Germinal center (tissue), 1 donor: ENCODE data around the gene RHBDL1.
"Not testable (repeated sequence)": the region's sequence is repeated elsewhere in the genome, so short reads cannot be mapped to it uniquely, and the experiment has no call there.

Experiments used
- DNase-seq: peaks from one replicate; pipeline ENCODE4 v3.0.0; 2012; ENCODE audit warnings: mixed read lengths, low spot score

The RHBDL1 gene

DNA sequence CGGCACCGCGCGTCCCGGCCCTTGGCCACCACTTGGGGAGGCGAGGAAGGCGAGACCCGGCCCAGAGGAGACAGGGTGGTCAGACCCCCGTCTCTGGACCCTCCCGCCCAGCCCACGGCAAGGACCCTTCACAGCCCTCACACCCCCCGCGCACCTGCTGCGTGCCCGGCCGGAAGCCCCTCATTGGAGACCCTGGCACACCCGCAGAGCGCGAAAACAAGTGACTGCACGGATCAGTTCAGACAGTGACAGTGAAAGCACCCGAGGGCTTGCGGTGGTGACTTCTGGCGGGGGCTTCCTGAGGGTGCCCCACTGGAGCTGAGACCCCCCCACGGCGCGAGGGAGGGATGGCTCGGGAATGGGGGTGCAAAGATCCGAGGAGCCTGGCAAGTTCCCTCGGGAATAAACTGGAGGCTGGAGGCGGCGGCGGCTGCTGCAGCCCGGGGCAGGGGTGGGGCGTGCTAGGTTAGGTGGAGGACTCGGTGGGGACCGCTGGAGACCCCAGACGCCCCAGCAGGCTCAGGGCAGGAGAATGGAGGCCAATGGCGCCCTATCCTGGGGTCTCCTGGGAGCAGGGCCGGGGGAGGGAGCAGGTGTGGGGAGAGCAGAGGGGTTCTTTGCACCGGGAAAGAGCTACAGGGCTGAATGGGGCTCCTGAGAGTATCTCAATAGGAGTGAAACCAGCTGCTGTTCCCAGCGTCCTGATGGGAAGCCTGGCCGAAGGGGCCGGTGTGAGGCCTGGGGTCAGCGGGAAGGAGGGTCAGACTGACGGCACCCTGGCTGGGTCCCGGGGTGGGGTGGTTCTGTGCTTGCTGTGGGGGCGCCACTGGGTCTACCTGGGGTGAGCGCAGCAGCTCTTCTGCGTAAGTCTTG, 31.0 kb downstream of the RHBDL1 start:
- no peak for DNase-seq

DNA sequence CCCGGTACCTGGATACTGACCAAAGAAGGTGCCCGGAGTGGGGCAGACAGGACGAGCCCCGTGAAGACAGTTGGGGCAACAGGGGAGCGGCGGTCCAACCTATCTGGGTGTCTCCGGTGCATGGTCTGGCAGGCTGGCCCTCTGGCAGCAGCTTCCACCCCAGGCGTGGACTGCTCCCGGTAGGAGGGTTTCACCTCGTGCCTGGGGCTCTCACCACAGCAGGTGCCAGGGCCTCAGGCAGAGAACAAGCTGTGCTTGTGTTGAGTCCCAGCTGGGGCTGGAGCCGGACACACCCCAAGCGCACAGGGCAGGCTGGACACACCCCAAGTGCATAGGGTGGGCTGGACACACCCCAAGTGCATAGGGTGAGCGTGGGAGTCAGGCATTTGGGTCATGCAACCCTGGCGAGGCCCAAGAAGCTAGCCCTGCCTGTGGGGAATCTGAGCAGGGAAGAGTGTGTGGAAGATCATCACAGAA, 31.6 kb downstream of the RHBDL1 start:
- no peak for DNase-seq

DNA sequence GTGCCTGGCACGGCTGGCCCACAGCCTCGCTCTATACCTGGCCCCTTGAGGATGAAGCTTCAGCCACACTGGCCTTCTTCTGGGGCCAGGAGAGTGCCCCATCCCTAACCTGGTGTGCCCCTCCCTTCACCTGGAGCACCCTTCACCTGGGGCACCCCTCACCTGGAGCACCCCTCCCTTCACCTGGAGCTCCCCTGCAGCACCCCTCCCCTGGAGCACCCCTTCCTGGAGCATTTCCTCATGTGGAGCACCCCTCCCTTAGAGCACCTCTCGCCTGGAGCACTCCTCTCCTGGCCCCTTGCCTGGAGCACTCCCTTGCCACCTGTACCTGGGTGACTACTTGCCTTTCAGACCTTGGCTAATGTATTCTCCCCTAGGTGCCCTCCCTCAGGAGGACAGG, 32.5 kb downstream of the RHBDL1 start:
- no peak for DNase-seq

DNA sequence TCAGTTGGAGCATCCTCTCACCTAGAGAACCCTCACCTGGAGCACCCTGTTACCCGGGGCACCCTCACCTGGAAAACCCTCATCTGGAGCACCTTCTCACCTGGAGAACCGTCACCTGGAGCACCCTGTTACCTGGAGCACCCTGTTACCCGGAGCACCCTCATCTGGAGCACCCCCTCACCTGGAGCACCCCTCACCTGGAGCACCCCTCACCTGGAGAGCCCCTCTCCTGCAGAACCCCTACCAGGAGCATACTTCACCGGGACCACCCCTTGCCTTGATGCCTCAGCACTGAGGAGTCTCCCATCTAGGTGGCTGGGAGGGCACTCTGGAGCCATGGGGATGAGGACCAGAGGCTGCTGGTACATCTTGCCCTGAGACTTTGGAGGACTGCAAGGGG, 33.5 kb downstream of the RHBDL1 start:
- no peak for DNase-seq

DNA sequence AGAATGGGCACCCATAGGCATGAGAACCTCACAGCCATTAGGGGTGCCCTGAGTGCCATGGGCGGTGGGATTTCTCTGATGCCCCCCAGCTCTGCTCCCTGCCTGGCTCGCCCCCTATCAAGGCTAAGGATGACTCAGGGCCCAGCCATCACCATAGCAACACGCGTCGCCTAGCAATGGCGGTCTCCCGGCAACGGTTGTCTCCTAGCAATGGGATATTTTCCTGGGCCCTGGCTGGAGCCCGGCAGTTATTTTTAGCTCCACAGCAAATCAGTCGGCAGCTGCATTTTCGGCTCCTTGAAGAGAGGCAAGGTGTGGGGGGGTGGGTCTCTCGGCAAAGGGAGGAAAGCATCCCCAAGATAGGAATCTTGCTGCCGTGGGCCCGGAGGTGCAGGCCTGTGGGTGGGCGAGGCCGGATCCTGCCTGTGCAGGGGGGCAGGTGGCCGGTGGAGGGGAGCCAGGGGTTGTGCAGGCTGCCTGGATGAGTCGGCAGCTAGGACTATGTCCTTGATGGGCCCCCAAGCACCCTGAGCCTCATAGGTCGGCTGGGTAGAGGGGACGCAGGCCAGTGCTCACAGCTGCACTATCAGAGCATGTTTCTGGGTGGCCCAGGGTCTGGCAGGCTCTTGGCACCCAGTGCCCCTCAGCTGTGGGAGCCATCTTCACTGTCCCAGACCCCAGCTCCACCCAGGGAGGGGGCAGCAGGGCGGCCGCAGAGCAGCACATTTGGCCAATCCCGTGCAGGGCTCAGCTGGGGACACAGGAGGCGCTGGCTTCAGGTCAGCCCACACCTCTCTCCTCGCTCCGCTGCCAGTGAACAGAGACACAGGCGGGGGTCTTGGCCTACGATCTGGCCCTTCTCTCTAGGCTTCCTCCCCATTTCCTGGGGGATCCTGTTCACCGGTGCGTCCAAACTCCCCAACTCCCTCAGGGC, 34.4 kb downstream of the RHBDL1 start:
- DNase-seq = no peak

DNA sequence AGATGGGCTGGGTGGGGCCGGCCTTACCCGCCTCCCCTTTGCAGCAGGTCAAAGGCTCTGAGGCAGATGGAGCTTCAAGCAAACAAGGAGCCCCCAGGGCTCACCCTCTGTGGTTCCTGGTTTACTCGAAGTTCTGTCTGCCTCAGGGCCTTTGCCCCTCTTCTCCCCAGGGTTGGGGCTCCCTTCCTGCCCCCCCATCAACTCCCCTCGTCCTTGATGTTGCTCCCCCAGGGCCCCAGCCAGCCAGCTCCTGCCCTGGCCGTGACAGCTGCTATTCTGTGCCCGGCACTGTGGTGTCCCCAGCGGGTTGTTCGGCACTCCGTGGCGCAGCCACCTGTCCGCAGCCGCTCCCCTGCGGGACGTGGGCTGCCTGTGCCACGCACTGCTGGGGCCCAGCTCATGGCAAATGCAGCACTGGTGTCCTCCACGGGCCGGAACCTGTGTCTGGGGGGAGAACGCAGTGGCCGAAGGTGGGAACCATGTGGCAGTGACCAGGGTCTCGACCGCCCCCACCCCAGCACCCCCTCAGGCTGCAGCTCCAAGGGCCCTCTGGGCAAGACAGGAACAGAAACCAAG, 35.1 kb downstream of the RHBDL1 start:
- DNase-seq = no peak

DNA sequence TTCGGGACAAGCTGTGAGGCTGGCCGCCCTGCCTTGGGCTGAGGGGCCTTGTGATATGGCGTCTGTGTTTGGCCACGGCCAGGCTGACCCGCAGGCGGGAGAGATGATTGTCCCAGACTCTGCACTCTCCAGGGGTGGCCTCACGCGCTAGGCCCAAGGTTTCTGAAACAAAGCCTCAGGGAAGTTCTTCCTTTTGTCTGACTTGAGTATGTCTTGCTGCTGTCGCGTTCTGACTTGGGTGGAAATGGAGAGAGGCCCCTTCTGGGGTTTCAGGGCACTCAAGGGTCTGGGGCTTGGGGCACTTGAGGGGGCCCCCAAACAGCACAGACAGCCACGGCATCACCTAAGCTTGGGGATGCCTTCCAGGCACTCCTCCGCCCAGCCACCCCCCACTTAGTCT, 35.6 kb downstream of the RHBDL1 start:
- DNase-seq = no peak

DNA sequence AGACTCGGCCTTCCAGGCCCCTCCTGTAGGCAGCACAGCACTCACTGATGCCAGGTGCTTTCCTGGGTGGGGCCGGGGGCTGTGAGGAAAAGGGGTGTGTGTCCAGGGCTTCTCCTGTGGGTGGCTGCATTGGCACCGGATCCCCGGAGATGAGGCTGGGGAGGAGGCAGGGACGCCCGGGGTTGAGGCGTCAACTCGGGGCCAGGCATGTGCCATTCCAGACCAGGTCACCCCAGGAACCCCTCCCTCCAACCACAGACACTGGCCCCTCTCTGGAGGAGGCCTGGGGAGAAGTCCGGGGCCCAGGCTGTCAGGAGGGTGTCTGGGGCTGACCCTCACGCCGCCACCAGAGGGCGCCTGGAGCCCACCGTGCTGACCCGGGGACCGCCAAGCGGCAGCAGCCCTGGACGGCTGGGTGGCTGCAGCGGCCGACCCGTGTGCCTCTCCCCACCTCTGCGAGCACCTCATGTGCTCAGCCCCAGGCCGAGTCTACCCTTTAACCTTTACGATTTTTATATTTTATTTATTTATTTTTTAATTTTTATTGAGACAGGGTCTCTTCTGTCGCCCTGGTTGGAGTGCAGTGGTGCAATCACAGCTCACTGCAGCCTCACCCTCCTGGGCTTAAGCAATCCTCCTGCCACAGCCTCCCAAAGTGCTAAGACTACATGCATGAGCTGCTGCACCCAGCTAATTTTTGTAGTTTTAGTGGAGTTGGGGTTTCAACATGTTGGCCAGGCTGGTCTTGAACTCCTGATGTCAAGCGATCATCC, 36.3 kb downstream of the RHBDL1 start:
- peak; percentile 87 for DNase-seq

DNA sequence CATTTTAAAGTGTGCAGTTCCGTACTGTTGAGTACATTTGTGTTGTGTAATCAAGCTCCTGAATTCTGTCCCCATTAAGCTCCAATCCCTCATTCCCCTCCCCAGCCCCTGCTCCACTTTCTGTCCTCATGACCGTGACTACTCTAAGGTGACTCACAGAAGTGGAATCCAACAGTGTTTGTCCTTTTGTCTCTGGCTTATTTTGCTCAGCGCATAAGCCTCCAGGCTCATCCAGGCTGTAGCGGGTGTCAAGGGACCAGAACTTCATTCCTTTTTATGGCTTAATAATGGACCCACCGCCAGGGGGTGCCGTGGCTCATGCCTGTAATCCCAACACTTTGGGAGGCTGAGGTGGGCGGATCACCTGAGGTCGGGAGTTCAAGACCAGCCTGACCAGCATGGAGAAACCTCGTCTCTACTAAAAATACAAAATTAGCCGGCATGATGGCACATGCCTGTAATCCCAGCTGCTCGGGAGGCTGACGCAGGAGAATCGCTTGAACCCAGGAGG, 37.3 kb downstream of the RHBDL1 start:
- not testable (repeated sequence) for DNase-seq

DNA sequence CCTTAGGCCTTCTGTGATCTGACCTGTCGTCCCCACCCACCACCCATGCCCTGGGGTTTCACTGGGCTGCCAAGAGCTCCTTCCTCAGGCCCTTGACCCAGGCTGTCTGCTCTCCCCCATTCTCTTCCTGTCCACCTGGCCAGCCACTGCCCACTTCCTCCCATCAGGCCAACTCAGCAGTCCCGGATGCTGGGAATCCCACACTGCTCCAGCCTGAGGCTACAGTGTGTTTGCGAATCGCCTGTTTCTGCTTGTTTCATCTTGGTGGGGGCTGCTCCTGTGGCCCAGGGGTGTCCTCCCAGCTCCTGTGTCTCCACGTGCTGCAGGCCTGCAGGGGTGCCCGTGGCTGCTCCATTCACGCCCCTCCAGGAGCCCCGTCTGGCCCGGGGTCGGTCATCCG, 38.6 kb downstream of the RHBDL1 start:
- DNase-seq = no peak

DNA sequence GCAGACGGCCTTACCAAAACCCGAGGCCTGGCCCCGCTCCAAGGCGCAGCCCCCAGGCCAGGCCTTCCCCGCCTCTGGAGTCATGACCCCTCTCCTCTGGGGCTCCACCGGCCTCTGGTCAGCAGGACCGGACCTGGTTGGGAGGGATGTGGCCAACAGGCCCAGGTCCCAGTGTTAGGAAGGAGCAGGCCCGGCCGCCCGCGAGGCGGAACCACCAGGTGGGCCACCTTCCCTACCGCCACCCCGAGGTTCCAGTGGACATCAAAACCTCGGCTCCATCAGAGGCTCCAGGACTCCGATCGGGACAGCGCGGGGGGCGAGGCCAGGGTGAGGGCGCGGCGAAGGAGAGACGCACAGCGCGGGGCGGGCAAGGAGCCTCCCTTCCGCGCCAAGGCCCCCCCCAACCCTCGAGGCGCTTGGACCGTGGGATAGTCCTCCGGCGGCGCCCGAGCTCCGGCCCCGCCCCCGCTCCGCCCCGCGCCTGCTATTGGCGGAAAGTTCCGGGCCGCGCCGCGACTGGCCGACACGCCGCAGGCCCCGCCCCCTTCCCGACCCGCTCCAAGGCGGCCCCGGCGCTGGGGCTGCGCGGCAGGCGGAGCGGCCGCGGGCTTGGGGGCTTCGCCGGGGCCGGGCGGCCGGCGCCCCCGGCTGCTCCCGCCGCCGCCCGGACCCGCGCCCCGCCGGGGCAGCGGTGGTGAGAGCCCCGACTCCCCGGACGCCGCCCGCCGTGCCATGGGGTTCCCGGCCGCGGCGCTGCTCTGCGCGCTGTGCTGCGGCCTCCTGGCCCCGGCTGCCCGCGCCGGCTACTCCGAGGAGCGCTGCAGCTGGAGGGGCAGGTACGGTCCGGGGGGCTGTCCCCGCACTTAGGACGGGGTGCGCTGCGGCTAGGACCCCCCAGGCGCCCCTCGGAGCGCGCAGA, 39.3 kb downstream of the RHBDL1 start, which contains the start of gene METRN:
Gene METRN (plus strand): TSS at position 561 of the 919 bp plus-strand sequence. CDS start 172 bp downstream, at position 733.
- peak; percentile 94 for DNase-seq

DNA sequence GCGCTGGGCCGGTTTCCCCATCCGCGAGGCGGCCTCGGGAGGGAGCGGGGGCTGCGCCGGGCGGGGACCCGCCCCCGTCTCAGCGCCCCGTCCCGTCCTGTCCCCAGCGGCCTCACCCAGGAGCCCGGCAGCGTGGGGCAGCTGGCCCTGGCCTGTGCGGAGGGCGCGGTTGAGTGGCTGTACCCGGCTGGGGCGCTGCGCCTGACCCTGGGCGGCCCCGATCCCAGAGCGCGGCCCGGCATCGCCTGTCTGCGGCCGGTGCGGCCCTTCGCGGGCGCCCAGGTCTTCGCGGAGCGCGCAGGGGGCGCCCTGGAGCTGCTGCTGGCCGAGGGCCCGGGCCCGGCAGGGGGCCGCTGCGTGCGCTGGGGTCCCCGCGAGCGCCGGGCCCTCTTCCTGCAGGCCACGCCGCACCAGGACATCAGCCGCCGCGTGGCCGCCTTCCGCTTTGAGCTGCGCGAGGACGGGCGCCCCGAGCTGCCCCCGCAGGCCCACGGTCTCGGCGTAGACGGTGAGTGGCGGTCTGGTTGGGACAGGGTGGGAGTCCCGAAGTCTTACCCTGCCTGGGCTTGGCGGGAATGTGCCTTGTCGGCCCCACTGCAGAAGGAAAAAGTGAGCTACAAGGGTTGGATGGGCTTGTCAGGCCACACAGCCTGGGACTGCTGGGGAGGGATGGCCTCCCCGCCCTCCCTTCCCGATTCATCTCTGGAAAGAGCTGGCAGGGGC, 40.2 kb downstream of the RHBDL1 start:
- DNase-seq = no peak

DNA sequence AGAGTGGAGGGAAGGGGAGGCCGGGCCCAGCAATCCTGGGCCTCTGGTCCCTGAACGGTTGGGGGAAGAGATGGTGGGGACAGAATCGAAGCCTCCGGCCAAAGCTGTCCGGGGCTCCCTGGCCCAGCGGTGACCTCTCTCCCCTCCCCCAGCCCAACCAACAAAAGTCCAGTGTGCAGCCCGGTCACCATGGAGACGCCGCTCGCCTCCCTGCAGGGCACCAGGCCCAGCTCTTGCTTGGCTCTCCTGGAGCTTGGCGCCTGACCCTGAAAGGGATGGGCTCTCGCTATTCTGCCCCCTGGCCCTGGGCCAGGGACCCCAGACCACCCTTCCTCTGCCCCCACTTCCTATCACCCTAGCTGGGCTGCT, 40.7 kb downstream of the RHBDL1 start:
- no peak for DNase-seq

DNA sequence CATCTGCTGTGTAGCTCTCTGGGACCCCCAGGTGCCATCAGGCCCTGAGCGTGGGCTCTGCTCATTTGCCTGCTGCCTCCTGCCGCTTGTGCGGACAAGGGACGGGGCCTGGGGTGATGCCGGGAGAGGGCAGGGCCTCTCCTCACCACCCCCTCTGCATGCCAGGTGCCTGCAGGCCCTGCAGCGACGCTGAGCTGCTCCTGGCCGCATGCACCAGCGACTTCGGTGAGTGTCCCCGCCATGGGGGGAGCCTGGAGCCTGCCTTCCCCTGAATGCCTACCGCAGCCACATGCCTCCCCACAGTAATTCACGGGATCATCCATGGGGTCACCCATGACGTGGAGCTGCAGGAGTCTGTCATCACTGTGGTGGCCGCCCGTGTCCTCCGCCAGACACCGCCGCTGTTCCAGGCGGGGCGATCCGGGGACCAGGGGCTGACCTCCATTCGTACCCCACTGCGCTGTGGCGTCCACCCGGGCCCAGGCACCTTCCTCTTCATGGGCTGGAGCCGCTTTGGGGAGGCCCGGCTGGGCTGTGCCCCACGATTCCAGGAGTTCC, 41.4 kb downstream of the RHBDL1 start:
- DNase-seq = no peak

DNA sequence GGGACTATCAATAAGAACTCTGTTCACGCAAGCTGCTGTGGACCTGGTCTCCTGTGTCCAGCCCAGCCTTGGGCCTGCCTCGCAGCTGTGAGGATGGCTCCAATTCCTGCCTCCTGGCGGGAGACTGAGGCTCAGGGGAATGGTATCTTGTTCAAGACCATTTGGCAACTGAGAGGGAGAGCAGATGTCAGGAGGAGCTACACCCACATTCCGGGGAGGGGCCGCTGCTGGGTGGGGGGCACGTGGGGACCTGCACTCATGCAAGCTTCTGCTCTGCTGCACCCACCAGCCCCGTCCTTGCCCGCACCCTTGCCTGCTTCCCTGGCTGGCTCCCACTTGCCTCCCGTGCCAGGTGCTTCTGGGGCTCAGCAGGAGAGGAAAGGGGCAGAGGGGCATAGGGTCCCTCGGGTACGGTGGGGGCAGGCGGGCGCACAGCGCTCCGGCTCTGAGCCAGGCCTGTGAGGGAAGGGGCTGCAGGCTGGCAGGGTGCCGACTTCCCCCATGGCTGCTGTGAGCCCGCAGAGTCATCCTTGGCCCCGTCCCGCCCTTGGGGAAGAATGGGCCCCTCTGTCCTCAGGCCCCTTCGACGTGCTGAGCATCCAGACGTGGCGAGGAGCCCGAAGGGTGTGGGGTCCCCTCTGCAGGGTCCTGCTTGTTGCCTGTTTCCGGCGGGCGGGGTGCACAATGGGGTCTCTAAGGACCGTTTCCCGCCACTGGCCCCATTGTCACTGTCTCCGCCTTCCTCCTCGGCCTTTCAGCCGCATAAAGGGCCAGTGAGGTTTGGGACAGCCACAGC, 42.2 kb downstream of the RHBDL1 start:
- DNase-seq = no peak

DNA sequence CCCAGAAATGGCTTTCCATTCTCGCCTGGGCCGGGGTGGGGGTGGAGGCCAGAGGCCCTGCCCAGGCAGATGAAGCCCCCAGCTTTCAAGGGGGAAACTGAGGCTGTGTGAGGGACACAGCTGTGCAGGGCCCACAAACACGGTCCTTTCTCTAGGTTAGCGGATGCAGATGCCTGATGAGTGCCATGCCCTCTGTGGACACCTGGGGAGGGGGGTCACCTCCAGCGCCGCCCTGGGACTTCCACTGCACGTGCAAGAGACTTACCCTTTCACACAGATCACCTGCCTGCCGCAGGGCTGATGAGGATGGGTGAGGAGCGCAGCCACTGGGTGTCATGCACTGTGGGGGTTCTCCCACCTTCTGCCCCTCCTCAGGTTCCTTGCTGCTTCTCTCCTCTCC, 42.9 kb downstream of the RHBDL1 start:
- no peak for DNase-seq

DNA sequence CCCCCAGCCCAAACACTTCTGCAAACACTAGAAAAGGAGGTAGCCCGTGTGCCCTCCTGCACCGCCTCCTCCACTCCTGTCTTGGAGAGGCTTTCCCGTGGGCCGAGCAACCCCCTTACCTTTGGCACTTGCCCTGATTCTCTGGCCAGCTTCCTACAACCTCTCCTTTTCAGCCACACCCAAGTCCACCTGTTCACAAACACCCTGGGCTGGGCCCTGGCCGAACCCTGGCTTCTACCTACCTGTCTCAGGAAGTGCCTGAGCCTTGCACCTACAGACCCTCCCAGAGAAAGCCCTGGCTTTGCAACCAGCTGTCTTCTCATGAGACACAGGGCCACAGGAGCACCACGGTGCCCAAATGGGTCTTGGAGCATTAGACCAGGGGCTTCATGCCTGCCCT, 43.5 kb downstream of the RHBDL1 start:
- no peak for DNase-seq

DNA sequence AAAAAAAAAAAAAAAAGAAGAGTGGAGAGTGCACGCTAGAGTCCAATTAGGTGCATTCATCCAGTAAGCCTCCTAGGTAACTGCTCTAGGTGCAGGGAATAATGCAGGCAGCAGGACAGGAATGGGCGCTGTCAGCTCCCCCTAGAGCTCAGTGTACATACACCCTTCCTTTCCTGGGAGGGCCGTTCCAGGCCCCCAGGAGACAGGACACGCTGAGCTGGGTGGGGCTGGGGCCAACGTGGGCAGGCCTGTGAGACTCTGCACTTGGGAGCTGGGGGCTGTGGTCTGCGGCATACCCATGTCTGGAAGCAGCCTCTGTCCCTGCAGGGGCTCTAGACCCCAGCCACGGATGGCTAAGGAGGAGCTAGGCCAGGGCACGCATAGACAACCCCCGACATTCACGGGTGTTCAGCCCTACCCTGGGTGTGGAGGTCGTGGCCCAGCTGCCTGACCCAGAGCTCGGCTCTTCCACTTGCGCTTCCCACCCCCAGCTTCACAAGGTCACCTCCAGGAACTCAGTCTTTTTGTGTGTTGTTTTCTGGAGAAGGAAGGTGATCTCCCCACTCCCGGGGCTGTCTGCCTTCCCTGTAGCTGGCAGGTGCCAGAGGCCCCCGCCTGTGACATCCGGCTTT, 44.5 kb downstream of the RHBDL1 start:
- DNase-seq = no peak
